ENCODE results near the gene LRRC17.

DNA sequence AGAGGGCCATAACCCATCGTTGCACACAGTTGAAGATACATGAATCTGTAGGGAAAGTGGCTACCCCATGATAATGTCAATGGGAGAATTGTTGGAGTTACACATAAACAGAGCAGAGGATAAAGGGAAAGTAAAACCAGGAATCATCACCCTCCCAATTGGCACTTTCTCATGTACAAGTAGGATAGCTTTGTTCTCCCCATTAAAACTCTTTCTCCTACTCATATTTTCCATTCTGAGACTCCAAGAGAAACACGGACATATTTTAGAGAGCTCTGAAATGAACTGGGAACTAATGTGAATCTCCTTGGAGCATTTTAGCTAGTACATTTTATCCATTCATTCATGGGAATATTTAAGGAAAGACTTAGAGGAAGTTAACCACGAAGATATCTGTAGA, 17.2 kb upstream of the LRRC17 start:
- no peak for TF ChIP-seq POLR2A (IDR thresholded peaks at IDR 0.05; ENCODE audit: low read depth)
- TF ChIP-seq CTCF (IDR thresholded peaks at IDR 0.05) = no peak
- no peak for TF ChIP-seq POLR2AphosphoS5 (IDR thresholded peaks at IDR 0.05)
- no peak for TF ChIP-seq EP300 (IDR thresholded peaks at IDR 0.05)

Data from esophagus muscularis mucosa (tissue), 4 donors.